HG03439 (cell line): ENCODE results near the gene PLA1A.
A peak's percentile ranks its signal among the peaks of the same experiment; 100 is the strongest.
"Not testable (repeated sequence)": the region's sequence is repeated elsewhere in the genome, so short reads cannot be mapped to it uniquely, and the experiment has no call there.

Experiments
- ATAC-seq: cut with Tn5 transposase; IDR thresholded peaks from one replicate; pipeline ENCODE4 v1.9.1; 2021; ENCODE audit warnings: mild to moderate bottlenecking, moderate library complexity; ENCODE audit not compliant: unreplicated experiment

PLA1A gene

DNA sequence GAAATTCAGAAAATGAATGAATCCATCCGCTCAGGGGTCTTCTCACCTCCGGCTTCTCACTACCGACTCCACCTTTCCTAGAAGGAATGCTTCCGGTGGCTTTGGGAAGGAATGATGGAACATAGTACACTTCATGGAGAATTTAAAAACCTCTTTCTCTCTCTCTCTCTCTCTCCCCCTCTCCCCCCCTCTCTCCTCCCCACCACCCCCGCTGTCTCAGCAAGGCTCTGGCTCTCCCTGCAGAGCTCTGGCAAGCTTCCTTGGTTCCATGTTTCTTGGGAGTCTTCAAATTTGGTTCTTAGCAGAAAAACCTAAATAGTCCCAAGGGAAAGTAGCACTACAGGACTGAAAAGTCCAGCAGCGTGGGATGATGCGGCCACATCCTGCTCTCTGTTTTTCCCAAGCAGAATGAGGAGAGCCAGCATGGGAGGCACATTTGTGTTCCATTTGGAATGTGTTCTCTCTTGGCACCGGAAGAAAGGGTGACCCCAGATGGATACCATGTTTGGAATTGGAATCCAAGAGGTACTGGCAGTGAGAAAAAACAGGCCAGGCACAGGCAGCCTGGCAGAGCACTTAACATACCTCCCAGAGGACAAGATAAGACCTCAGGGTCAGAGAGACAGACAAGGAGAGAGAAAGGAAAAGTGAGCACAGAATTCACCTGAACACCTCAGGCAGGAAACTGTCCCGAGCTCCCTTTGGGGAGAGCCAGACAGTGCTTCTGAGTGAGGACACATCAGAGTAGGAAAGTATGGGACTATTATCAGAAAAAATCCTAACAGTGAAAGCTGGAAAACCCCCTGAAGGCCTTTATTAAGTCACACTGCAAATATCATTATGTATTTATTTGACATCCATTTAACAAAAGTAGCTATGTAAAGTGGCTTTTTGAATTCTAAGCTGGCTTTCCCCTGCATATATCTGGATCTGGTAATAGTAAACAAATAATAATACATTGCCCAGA lies 63.1 kb downstream of the PLA1A start, which contains the start of gene POPDC2:
POPDC2 (minus strand) TSS at position 116 of the 967 bp plus-strand sequence. CDS start 166 bp downstream, outside the sequence.
- ATAC-seq = no peak

DNA sequence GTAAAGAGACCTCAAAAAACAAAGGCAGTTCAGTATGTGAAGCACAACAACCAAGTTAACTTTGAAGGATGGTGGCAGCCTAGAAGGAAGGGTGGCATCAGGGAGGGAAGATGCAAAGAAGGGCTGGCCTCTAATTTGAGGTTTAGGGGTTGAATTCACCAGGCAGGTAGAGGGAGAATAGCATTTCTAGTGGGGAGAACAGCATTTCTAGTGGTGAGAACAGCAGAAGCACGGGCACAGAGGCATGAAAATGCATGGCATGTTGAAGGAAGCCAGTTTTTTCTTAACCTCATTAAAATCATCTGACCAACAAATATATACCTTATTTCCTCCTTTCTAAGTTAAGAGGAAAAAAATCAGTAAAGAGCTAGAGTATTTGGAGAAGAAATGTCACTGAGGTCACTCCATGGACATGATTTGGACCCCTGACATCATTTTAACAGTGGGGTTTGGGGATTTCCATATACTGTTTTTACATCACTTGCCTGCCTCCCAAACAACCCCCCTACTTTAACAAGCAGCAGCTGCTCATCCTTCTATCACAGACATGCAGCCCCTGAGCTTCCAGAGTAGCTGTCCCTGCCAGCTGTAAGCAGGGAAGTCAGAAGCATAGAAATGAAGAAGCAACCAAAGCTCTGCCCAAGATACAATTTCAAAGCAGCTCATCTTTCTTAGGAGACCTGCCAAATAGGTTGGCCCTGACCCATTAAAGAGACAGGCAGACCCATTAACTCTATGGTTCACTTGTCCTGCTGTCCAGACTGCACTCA lies 65.1 kb downstream of the PLA1A start:
- ATAC-seq = no peak

DNA sequence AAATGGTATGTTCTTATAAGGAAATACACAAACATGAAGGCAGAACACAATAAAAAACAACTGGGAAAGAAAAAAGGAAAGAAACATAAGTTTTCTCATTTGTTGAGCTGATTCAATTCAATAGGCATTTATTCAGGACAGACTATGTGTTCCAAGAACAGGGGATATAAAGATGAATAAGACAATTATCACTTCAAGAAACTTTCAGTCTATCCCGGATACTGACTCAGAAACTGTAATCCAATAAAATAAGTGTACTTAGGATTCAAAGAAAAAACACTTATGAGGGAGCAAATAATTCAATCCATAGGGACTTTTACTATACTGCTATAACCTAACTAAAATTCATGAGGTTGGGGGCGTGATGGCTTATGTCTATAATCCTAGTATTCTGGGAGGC lies 66.2 kb downstream of the PLA1A start:
- no peak for ATAC-seq

DNA sequence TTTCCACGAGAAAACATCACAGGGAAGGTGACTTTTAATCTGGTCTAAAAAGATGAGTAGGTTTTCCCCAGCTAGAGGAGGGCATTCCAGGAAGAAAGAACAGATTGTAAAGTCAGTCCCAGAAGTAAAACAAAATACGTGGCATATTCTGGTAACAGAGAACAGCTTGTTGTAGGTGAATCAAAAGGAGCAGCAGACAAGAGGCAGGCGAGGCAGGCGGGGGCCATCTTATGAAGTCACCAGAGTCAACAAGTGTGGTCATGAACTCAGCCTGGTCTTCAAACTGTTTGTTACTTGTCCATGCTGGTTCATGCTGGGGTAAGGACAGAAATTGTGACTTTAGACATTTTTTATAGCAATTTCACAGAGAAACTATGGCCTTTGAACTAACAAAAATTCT lies 66.7 kb downstream of the PLA1A start:
- no peak for ATAC-seq

DNA sequence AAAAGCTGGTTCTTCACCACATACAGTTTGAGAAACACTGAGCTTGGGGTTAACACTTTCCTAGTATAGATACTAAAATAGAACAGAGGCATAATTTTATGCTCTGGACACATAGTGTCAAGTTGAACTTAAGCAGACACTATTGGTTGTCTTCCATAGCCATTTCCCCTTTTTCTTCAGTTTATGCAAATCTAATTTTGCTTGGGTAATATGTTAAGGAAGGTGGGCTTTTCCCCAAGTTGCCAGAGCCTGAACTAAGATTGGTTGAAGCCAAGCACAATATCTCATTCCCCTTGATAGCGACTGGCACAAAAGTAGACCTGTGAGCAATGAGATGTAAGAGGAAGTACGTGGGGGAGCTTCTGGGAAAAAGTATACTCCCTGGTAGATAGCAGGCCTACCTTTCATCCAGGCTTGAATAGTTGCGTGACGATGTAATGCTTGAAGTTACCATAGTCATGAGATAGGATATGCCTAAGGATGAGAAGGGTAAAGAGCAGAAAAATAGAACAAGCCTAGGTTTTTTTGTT lies 67.2 kb downstream of the PLA1A start:
- ATAC-seq = no peak

DNA sequence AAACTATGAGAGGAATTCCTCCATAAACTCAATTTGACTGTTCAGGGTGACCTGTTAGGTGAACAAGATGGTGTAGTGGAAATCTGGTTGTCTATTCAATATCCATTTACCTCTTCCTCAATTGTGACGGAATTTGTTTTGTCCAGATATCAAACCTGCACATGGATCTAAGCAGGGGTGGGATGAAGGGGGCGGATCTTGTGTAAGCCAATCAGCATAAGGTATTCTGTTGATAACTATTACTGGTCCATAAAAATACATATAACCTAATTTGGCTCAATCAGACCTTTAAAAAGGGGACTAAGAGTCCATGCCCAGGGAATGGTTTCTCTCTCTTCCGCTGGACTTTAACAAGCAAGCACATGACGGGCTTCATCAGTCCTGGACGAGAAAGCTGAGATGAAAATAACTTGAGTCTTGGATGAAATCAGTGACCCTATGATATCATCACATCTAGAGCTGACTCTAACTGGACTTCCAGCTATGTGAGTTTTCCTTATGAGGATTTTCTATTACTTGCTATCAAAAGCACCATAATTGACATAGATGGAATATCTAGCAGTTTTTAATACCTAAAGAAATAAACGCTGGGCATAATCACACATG lies 68.4 kb downstream of the PLA1A start:
- ATAC-seq = no peak

DNA sequence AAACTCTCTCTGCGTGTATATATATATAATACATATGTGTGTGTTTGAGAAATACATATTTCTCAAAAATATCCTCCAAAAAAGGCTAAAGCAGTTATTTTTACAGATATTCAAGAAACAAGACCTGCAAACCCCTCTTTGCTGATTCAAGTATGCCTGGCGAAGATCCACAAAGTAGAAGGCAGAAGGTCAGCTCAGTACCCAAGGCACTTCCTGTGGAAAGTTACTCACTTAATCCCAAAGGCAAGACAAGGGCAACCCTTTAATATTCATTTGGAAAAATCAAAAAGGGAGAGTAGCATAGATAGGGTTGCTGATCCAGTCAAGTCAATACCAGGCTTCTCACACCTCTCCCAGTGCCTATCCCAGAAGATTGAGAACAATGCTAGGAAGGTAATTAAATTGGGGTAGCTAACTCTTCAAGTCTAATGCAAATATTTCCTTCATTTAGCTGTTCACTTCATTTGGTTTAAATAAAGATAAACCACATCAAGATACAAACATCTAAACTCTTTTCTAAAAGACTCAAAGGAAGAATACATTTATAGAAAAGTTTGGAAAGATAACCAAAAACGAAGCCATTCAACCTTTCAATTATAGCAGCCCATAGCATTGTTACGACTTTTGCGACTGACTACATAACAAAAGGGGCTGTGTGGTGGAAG lies 72.4 kb downstream of the PLA1A start:
- no peak for ATAC-seq

DNA sequence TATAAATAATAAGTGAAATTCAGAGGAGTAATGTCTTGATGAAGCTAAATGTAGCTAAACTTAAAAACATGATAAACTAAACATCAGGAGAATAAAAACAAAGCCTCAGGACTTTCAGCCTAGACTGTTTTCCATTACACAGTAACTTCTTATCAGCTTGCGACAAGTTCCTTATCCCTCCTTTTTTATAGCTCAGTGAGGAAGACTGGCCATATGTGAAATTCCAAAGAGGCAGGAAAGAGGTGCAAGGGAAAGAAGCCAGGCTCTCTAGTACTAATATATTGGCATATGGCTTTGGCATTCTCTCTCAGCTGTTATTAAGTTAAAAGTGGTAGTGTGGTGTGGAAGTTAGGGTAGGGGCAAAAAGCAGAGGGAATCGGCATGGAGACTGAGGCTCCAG lies 75.1 kb downstream of the PLA1A start:
- ATAC-seq = no peak

DNA sequence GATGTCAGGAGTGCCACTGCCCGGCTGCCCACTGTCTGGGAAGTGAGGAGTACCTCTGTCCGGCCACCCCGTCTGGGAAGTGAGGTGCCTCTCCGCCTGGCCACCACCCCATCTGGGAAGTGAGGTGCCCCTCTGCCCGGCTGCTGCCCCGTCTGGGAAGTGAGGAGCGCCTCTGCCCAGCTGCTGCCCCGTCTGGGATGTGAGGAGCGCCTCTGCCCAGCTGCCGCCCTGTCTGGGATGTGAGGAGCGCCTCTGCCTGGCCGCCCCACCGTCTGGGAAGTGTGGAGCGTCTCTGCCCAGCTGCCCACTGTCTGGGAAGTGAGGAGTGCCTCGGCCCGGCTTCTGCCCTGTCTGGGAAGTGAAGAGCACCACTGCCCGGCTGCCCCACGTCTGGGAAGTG lies 76.2 kb downstream of the PLA1A start:
- no peak for ATAC-seq

DNA sequence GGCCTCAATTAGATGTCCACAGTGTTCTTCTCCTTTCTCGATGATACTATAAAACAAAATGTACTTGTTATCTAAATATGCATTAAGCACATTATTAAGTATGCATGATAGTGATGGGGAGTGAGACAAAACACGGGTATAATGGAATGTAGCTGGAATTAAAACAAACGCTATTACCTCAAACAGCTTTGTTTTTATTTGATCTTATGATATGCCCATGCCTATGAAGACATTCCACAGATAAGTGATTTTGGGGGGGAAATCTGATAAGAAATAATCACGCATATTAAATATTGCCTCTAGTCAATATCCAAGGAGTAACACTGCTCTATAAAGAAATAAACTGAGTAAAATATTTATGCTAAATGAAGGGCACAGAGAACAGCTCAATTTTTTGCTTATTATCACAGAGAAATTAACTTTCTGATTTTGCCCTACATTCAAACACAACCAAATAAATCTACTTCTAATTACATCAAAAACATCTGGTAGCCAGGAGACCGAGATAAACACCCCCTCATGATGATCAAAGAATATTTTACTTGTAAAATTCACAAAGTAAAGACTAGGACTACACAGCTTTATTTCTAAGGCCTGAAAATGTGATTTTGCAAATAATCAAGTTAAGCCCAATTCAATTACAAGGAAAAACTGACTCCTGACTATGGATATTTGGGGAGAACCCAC lies 77.6 kb downstream of the PLA1A start:
- ATAC-seq = no peak

DNA sequence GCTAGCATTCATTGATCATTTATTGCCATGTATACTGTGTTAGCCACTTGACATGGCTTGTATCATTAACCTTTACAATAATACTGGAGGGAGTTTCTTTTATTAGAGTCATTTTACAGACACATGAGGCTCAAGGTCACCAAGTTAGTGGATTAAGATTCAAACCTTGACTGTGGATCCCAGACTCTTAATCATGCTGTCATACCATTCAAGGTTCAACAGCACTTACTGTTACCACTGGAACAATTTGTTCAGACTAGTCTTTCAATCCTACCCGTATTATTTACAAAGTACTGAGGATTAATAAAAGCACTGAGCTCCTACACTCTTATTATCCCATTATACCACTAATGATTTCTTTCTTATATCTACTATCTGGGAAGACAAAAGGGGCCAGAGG lies 78.3 kb downstream of the PLA1A start:
- ATAC-seq = no peak

DNA sequence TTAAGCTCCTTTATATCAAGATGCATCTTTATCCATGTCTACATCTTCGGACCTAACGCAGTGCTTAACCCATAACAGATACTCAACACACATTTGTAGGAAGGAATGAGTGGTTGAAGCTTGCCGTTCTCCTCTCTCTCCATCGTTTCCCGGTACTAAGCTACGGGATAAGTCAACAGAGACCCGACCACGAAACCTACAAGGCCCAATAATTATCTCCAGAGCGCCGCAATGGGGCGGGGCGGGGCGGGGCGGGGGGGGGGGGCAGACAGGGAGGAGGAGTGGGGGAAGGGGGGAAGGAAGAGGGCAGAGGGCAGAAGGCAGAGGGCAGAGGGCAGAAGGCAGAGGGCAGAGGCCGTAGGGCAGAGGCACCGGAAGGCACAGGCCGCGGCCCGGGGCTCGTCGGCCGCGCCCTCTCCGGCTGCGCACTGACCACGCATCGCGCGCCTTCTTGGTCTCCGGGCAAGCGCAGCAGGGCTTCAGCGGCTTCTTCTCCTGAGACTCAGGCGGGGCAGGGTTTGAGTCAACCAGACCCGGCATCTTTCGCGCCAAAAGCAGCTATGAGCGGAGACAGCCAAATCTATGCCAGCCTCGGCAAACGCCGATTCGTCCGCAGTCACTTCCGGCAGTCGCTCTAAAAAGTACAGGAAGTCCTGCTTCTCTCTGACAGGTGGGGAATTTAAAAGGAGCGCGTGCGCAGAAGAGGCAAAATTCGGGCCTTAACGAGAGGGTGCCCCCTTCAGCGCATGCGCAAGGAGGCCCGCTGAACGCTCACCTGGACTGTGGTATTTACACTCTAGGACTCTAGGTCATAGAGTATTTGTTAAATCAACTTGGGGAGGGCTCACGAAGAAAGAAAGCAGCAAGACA lies 79.3 kb downstream of the PLA1A start, which contains the start of gene COX17:
COX17 (minus strand) TSS at position 636 of the 870 bp plus-strand sequence; CDS start at position 540, 96 bp downstream.
- ATAC-seq = peak; percentile 90

DNA sequence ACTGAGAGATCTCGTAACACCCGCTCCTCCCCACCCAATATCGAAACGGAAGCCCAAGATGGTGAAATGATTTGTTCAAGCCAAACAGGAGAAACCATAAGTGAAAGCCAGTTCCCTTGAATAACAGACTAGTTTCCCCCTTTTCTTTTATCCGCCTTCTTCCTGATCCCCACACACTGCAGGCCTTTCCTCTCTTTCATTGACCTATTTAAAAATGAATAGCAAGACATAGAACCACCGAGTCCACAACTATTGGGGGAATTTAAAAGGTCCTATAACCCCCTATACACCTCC lies 79.9 kb downstream of the PLA1A start:
- ATAC-seq = no peak

DNA sequence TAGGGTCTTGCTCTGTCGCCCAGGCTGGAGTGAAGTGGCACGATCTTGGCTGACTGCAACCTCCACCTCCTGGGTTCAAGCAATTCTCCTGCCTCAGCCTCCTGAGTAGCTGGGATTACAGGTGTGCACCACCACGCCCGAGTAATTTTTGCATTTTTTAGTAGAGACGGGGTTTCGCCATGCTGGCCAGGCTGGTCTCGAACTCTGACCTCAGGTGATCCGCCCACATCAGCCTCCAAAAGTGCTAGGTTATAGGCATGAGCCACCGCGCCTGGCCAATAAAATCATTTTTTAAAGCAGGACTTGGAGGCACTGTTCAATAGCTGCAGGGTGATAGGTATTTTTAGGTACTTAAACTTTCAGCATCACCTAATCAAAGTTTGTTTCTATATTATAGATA lies 80.5 kb downstream of the PLA1A start:
- ATAC-seq = not testable (repeated sequence)
